GM15510 (cell line): ENCODE results near the gene UTP3.

Source experiments
- POLR2A ChIP-seq: IDR thresholded peaks from 3 replicates; pipeline ENCODE4 v1.6.1; 2011; ENCODE audit warnings: borderline replicate concordance; ENCODE audit not compliant: insufficient read length; ENCODE audit errors: extremely low read depth

UTP3 gene, protein sequence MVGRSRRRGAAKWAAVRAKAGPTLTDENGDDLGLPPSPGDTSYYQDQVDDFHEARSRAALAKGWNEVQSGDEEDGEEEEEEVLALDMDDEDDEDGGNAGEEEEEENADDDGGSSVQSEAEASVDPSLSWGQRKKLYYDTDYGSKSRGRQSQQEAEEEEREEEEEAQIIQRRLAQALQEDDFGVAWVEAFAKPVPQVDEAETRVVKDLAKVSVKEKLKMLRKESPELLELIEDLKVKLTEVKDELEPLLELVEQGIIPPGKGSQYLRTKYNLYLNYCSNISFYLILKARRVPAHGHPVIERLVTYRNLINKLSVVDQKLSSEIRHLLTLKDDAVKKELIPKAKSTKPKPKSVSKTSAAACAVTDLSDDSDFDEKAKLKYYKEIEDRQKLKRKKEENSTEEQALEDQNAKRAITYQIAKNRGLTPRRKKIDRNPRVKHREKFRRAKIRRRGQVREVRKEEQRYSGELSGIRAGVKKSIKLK

DNA sequence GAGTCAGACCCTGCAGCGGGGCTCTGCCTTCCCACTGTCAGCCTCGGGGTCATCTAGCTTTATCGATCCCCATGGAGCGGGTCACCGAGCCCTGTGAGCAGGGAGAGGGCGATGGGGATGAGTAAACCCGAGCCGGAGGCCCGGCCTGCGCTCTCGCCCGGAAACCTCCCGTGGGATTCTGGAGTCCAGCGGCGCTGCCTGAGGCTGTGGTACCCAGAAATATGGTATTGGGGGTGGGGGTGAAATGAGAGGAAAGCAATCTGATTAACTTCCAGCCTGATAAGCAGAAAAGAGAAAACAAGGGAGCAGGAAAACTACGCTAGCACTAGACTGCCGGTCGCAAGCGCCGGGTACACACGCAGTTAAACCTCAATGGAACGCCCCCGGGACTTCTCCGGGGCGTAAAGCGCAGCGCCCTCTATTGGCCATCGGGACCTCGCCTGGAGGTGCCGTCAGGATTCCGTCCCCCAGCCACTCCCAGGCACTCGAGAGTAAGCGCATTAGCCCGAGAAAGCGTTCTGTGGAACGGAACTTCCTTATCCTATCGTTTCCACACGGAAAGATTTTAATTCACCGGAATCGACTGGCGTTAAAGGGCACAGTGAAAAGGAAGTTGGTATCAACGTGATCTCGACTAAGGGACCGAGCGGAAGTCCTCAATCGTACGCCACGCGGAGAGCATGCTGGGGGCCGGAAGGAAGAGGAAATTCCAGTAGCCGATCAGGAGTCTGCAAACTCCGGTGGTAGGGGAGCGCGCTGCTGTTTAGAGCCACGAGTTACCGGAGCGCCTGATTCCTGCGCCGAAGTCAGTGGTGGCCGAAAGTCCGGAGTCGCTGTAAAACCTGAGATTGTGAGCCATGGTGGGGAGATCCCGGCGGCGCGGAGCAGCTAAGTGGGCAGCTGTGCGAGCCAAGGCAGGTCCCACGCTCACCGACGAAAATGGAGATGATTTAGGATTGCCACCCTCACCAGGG is at the start of gene UTP3:
TSS of gene UTP3 (plus strand) at position 712 of the 974 bp plus-strand sequence. CDS start at position 858, 146 bp downstream.
- peak; percentile 82 for TF ChIP-seq POLR2A

- TF ChIP-seq POLR2A = no peak
These were observed 48.1 kb upstream of the UTP3 start for GRCh38 chr4:70640192-70640591.

DNA sequence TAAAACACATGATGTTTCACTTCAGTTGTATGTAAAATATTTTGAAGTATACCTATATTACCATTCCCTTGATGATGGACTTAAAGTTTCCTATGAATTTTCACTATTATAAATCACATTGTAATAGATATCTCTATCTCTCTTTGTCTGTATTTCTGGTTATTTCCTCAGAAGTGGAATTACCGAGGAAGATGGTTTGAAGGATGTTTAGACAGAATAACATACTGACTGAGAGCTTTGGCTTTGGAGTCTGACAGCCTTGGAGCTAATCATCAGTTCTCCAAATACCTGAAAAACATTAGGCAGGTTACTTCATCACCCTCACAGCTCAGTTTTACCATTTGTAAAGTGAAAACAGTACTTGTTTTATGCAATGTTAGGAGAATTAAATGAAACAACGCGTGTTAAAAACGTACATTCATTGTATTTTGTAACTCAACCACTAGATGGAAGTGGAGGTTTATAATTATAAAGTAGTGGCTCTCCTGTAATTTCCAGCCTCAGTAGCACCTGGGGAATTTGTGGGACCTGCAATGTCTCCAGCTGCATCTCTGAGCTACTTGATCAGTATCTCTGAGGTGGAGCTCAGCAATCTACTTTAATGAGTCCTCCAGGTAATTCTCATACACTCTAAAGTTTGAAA is 36.3 kb upstream of the UTP3 start:
- no peak for TF ChIP-seq POLR2A

DNA sequence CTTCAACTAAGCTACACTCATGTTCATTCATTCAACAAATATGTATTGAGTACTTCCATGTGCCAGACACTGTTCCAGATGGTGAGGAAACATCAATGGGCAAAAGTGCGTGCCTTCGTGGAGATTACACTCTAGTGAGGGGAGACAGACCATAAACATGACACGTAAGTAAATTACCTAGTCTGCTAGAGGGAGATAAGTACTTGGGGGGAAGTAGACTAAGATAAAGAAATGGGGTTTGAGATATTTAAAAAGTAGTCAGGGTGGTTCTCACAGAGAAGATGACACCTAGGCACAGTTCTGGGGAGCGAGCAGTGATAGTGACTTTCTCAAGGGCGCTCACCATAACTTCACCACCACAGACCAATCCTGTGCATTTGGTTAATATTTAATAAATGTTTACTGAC is 33.7 kb upstream of the UTP3 start:
- no peak for TF ChIP-seq POLR2A

DNA sequence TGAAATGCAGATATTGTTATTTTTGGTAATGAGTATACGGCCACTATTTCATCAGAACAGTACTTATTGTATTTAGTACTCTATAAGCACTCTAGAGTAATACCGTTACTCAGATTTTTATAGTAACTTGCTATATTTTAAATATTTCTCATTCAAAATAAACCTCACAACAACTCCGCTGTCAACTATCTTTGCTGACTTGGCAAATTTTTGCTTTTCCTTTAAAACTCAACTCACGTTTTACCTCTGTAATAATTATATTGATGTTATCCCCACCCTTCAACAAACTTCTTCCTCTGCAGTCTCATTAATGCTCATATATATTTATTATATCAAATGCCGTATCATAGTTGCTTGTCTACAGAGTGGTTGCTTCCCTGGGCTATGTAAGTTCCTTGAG is 31.0 kb upstream of the UTP3 start:
- TF ChIP-seq POLR2A = no peak

- TF ChIP-seq POLR2A = no peak
These were observed 29.9 kb upstream of the UTP3 start for GRCh38 chr4:70658418-70658817.

GRCh38 chr4:70660106-70660505 is 28.2 kb upstream of the UTP3 start:
- no peak for TF ChIP-seq POLR2A

DNA sequence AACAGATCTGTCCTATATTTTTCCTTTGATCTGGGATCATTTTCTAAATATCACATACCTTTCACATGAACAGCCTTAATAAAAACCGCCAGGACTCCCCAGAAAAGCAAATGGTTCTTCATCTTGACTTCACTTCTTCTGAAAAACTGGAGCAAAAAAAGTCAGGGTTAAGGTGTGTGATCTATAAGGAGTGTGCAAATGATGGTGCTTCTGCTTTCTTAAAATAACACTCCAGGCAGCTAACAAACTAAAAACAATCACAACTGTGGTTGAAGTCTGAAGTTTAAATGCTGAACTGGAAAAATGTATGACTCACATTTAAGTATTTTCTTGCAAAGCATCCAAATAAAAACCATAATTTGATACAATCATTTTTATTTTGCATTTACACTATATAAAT is 22.0 kb upstream of the UTP3 start, which contains the start of gene JCHAIN:
TSS of gene JCHAIN (minus strand) at position 140 of the 400 bp plus-strand sequence. CDS start at position 122, 18 bp downstream.
- peak; percentile 31 for TF ChIP-seq POLR2A

GRCh38 chr4:70667740-70668535 is 20.4 kb upstream of the UTP3 start:
- TF ChIP-seq POLR2A = no peak

DNA sequence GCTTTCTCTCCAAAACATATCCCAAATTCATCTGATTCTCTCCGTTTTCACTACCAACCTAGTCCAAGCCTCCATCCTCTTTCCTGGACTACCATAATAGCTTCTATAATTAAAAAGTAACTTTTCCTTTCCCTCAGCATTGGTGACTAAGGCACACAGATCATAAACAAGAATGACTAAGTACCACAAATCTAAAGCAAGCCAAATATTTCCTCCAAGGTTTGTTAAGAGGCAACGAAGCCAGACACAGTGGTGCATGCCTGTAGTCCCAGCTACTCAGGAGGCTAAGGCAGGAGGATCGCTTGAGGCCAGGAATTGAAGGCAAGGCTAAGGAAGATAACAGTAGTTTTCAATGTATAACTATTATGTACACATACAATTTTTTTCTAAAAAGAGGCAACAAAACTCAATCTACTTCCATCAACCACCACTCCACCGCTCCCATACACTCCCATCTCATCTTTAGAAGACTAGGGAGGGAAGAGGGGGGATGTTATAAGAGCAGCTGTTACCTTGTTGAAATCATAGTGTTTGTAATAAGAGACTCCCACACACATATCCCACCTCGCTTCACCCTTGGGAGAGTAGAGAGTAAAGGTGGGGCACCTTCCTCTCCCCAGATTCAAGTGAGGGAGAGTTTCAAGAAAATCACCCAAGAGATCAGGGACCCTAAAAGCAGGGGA is 17.9 kb upstream of the UTP3 start:
- TF ChIP-seq POLR2A = no peak

GRCh38 chr4:70671091-70671490 is 17.2 kb upstream of the UTP3 start:
- no peak for TF ChIP-seq POLR2A

DNA sequence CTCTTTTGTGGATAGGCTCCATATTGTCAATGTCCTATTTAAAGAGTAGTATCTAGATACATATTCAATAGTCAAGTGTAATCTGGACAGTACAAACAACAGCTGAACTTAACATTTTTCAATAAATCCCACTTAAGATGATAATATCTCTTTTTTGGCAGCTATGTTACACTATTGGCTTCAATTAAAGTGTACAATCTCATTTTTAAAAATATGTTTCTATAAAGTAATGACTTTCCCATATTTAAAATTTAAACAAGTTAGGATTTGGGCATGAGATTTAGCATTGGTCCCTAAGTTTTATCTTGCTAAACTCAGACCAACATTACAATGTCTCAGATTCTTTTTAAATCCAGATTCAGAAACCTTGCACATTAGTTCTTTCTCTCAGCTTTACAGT is 14.1 kb upstream of the UTP3 start:
- TF ChIP-seq POLR2A = no peak

- TF ChIP-seq POLR2A = no peak
These were observed 13.6 kb upstream of the UTP3 start for GRCh38 chr4:70674731-70675130.
